GM19240 (cell line): ENCODE measurements around the gene ZCCHC24.
"Not testable (repeated sequence)": the region's sequence is repeated elsewhere in the genome, so short reads cannot be mapped to it uniquely, and the experiment has no call there.

ENCODE experiments used
- DNase-seq: peaks from one replicate; pipeline ENCODE4 v3.0.0; 2011; ENCODE audit warnings: low spot score; ENCODE audit not compliant: insufficient read length

The ZCCHC24 gene

DNA sequence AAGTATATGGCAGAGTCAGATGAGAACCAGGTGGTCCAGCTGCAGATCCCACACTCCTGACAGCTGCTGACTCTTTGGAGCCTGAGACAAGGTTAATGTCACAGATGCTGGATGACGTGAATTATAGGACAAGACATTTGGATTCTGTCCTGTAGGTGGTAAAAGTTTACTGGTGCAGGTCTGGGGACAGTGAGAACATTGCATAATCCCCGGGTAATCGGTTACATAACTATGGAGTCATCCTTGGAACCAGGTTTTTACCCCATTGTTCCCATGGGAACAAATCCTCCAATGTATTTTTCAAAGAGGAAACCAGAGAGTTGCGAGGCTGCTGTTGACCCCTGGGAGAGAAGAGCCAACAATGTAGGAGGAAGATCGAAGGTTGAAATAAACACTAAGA lies 27.5 kb upstream of the ZCCHC24 start:
- no peak for DNase-seq

DNA sequence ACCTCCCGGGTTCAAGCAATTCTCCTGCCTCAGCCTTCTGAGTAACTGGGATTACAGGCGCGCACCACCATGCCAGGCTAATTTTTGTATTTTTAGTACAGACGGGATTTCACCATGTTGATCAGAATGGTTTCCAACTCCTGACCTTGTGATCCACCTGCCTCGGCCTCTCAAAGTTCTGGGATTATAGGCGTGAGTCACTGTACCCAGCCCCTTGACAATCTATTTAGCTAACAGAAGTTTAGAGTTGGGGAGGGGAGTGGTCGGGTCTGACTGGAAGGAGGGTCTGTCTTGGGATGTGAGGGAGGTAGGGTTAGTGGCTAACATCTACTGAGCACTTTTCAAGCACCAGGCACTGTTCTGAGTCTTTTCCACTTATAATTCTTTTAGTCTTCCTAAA lies 27.0 kb upstream of the ZCCHC24 start:
- no peak for DNase-seq

DNA sequence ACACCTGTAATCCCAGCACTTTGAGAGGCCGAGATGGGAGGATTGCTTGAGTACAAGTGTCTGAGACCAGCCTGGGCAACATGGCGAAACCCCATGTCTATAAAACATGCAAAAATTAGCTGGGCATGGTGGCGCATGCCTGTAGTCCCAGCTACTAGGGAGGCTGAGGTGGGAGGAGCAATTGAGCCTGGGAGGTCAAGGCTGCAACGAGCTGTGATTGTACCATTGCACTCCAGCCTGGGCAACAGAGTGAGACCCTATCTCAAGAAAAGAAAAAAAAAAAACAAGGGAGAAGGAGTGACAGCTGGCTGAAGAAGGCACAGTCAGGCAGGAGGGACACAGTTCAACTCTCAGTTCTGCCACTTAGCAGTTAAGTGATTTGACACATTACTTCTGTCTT lies 26.4 kb upstream of the ZCCHC24 start:
- DNase-seq = no peak

DNA sequence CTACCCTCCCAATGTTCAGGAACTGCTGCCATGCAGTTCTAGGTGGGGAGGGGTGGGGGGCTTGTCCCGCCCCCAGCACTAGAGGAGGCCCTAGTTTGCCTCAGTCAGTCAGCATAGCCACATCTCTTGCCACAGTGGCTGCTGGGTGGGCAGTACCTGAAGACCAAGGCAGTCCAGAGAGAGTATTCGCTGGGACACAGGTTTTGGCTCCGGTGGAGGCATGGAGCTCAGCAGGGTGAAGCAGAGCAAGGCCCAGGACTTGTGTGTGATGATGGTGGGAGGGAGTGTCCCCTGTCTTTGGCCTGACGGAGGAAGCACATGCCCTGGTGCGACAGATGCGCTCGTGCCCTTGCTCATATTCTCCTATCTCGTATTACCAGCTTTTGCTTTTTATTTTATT lies 24.7 kb upstream of the ZCCHC24 start:
- no peak for DNase-seq

DNA sequence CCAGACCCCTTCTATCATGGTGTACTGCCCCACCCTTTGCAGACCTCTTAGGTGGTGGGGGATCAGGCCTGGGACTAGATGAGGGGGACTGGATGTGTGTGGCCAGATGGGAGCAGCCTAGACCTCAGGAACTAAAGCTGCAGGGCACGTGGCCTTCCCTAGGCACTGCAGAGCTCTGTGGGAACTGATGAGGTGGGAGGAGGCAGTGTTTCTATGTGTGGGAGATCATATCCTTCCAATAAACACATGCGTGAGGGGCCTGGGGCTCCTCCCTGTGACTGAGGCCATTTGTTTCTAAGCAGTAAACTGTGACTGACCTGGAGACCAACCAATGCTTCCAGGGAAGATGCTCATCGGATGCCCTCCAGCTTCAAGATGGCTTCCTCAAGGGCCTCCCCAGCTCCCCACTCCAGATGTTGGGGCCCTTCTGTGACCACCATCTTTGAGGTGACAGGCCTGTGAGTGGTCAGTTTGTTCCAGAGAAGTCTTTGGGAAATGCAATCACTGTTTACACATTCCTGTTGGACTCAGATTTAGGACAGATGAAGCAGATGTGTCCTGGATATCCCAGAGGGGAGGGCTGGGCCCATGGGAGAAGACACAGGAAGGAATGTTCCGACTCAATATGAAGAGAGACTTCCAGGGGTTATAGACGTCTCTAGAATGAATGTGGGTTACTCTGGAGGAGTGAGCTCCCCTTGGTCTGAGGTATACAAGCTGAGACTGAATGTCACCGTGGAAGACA lies 23.6 kb upstream of the ZCCHC24 start:
- DNase-seq = no peak

DNA sequence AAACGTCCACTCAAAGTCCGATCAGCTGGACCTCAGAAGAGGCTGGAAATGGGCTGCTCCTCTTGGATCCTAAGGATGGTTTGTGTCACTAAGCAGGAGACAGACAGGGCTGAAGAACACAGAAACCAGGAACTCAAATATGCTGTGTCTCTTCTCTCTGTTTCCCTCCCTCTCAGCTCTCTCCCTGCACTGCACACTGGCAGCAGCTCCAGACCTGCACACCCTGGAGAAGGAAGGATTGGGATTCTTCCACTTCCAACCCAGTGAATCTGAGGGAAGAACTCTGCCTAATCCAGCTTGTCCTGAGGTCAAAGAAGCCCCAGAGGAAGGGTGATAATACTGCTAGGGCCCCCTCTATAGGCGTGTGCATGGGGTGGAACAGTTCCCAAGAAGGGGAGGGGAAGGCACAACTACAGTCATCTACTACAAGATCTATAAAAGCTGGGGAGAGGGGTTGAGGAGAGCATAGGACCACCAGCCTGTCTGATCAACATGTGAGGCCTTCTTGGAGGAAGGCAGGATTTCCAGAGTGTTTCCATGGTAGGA lies 22.7 kb upstream of the ZCCHC24 start:
- no peak for DNase-seq

DNA sequence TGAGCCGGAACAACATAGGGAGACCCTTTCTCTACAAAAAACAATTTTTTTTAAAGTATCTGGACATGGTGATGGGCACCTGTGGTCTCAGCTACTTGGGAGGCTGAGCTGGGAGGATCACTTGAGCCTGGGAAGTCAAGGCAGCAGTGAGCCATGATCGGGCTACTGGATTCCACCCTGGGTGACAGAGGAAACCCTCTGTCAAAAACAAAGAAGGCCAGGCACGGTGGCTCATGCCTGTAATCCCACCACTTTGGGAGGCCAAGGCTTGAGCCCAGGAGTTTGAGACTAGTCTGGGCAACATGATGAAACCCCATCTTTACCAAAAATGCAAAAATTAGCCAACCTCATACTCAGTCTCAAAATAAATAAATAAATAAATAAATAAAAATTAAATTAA lies 19.9 kb upstream of the ZCCHC24 start:
- DNase-seq = no peak

DNA sequence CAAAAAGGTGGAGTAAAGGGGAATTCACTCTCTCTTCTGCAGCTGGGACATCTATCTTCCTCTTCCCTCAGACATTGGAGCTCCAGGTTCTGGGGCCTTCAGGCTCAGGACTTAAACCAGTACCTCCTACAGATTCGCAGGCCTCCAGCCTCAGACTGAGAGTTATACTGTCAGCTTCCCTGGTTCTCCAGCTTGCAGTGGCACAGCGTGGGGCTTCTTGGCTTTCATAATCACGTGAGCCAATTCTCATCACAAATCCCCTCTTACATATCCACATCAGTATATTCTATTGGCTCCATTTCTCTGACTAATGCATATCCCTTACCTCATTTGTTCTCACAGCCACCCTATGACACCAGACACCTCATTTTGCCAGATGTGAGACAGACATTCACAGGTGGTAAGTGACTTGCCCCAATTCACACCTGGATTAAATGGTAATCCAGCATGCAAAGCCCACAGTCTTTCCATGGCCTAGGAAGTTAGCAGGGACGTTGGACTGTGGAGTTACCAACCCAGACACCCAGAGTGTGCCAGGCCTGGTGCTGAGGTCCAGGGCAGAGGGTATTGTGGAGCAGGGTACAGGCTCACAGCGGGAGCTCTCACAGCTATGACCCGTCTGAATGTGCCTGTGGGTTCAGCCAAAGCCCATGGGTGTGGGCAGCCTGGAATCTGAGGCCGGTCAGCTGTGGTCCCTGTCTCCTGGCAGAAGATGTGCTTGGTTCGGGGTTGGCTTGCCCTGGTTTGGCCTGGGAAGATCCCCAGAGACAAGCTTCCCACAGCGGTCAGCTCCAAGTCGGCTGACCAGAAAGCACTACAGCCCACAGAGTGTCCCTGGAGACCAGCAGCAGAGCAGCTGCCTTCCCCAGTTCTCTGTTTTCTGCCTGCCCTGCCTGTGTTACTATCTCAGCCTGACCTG lies 18.4 kb upstream of the ZCCHC24 start:
- no peak for DNase-seq

DNA sequence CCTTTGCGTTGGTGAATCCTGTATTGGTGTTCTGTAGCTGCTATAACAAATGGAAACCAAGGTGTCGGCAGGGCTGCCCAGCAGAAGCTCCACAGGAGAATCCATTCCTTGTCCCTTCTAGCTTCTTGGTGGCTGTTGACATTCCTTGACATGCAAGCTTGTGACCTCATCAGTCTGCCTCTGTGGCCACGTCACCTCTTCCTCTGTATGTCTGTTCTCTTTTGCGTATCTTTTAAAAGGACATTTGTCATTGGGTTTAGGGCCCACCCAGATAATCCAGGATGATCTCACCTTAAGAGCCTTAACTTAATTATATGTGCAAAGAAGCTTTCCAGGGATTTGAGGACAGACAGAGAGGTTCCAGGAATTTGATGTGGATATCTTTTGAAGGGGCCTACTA lies 15.3 kb upstream of the ZCCHC24 start:
- no peak for DNase-seq

DNA sequence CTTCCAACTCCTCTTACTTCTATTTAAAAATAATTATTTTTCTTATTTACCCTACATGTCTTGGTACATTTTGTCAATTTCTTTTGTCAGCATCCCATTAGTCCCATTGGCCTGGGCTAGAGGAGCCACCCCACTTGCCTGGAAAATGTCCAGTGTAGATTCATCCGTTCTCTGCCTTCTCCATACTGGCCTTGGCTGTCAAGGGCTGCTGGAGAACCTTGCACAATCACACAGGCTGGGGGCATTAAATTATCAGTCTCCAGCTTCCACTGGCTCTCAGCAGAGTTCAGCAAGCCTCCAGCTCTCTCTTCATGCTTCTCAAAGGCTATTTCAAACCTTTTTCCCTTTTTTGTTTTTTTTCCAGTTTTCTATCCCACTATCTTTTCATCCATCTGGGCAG lies 13.8 kb upstream of the ZCCHC24 start:
- DNase-seq = no peak

DNA sequence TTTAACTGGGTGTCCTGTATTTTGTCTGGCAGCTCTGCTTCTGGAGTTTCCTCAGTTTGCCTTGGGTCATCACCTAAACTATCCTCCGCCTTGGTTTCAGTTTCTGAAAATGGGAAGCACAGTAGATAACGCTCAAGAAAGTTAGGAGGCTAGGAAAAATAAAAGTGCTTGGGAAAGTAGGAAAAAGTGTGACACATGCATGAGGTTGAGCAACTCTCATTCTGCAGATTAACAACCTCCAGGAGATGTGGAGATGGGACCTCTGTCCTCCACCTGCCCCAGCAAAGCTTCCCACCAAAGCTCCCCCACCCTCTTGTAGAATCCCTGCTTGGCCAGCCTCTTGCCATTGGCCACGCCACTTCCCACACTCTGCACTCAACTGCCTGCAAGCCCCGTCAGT lies 13.1 kb upstream of the ZCCHC24 start:
- DNase-seq = no peak

DNA sequence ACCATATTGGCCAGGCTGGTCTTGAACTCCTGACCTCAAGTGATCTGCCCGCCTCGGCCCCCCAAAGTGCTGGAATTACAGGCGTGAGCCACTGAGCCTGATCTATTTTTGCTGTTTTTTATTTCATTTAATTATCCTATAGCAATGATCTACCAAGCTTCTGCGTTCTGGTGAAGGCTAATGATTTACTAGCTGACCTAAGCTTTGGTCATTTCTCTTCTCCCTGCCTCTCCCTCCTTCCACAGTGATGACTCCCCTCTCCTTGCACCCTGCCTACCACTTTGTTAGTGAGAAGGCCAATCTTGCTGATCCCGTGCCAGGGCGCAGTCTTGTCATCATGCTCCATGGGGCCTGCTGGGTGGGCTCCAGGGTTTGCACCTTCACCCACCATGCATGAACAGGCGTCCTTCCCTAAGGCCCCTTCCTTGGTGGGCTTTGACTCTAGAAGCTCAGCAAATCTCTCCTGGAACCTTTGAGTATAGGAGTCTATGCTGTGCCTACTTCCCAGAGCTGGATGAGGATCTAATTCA lies 11.9 kb upstream of the ZCCHC24 start:
- no peak for DNase-seq

DNA sequence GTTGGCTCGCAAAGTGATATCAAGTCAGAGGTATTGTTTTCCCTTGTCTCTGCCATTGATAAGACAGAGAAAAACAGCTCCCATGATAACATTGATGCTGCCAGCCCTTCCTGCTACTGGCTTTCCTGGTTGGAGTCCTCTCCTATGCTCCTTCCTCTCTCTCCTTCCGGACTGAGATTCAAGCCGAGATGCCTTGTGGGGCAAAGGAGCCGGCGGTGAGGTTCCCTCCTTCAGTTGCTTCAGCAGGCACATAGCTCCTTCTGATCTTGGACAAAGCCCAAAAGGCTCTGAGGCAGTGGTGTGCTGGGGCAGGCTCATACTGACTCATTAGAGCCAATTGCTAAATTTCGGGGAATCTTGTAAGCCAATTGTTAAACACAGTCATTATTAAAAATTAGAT lies 8.8 kb upstream of the ZCCHC24 start:
- no peak for DNase-seq

DNA sequence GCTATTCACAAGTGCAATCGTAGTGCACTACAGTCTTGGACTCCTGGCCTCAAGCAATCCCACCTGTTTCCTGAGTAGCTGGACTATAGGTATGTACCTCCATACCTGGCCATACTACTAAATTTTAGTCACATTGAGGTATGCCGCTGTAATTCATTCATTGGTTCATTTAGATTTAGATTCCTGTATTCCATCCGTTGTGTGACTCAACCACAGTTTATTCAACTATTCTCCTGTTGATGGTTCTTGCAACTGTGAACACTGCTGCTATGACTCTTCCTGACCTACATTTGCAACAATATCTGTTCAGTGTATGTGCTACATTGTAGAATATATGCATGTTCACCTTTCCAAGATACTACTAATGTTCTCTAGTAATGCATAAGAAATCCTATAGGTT lies 8.0 kb upstream of the ZCCHC24 start:
- no peak for DNase-seq

DNA sequence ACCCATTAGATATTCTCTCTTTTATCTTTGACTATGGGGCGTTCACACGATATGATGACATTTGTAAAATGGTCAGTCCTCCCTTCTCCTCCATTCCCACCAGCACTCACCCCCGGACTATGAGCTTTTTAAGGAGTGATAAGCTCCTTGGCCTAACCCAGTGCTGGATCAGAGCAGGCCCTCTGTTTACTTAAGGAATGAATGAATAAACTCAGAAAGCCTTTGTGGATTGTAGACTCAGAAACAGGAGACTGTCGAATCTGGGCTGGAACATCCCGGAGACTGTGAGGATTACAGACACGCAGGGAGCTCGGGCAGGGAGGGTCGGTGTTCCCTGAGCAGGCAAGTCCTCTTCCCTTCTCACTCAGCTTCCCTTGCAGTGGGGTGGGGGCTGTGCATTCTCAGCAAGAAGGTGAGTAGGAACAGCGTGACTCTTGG lies 6.8 kb upstream of the ZCCHC24 start:
- no peak for DNase-seq

DNA sequence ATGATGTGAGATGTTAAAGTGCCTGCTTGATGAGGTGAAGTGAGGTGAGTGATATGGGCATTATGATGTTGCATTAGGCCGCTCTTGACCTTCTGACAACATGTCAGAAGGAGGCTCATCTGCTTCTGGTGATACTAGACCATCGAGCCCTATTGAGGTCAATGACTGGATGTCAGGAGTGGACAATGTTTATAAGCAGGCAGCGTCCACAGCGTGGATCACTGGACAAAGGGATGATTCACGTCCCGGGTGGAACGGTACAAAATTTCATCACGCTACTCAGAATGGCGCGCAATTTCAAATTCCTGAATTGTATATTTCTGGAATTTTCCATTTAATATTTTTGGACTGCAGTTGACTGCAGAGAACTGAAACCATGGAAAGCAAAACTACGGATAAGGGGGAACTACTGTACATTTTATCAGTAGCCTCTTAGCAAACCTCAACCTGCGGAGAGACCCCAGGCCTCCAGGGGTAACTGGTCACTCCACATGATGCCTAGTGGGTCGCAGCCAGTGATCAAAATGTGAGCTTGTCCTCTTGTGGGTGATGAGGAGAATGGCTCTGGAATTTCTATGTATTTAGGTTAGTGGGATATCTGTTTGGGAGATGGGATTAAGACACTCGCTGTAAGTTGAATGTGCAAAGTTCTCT lies 5.7 kb upstream of the ZCCHC24 start:
- DNase-seq = no peak

DNA sequence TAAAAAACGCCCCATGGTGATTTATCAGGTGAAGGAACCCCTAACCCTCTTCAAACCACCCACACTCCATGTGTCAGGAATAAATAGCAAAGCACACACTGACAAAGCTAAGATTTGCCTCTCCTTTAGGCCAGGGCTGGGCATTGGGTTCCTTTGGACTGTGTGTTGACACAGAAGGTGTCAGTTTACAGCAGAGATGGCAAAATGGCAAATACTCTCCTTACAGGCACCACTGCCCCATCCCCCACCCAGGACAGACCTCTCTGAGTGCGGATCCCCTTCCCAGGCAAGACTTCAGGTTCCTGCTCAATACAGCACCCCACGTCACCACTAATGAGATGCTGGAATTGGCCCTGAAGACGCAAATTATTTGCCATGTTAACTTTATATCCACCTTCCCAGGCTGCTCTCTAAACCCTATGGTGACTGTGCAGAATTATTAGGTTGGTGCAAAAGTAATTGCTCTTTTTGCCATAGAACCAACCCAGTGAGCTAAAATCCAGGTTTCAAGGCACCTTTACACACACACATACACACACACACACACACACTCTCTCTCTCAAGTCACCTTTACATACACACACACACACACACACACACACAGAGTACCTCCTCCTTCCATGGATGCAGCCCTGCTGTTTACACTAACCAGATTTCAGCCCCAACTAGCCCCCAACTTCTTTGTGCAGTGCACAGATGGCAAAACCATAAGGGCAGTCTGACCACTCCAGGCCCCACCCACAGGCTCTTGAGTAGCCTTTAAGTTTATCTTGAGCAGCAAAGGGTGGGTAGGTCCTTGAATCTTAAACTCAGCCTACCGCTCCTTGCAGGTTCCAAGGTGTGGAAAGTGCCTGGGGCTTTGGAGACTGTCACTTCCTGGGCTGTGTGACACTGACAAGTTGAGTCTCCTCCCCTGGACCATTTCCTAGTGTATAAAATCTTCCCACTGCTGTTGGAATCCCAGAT lies 4.0 kb upstream of the ZCCHC24 start:
- DNase-seq = no peak

DNA sequence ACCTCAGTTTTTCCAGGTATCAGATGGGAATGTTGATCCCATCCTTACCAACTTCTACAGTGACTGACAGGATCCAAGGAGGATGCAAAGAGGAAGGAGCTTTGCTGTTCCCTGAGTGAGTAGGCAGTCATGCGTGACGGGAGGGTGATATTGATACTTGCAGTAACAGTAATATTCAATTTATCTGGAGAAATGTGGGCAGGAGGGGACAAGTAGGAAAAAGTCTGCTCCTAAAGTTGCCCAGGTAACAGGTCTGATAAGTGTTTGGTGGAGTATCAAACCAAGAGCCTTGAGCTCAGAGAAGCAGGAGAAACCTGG lies 3.3 kb upstream of the ZCCHC24 start:
- no peak for DNase-seq

DNA sequence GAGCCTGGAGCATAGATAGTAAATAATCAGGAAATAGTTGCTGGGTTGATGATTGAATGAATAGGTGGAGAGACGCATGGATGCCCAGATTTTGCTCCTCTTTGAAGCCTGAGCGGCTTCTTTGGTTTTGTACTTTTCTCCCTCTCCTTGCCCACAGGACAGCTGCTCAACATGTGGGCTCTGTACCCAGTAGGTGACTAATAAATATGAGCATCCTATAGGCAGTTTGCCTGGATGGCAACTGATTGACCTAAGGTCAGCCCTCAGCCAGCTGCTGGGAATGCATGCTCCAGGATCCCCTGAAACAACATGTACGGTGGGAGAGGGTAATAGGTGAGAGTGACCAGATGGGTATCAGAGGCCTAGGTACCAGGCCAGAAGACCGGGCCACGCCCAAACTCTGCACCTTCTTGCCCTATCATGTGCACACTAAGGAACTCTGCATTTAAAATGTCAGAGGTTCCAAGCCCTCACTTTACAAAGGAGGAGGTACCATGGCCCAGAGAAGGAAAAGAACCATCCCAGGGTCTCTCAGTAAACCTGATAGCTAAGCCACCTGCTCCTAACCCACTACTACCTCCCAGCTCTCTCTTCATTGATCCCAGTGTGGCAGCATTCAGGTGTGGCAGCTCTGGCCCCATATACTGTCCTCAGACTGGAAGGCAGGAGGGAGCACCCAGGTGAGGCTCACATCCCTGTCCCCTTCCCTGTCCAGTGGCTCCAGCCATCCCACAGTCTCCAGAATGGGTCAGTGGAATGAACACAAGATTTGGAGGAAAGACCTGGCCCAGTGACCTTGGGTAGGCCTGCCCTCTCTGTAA lies 2.7 kb upstream of the ZCCHC24 start:
- DNase-seq = no peak

DNA sequence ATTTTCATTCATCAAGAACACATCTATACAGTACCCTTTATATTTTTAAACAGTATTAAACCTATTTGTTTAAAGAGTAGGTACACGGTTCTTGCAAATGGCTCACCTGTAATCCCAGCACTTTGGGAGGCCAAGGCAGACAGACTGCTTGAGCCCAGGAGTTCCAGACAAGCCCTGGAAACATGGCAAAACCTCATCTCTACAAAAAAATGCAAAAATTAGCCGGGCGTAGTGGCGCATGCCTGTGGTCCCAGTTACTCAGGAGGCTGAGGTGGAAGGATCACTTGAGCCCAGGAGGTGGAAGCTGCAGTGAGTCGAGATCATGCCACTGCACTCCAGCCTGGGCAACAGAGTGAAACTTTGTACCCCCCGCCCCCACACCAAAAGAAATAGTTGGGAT lies 1.8 kb upstream of the ZCCHC24 start:
- not testable (repeated sequence) for DNase-seq
